ENCODE results near the gene MTR. TPM values are rescaled to one million over a fixed set of nuclear protein-coding genes. Genes with fewer than 3 reads are reported as not detected.

Gene MTR
- total and polyA plus RNA-seq, 9 of the 15 experiments (the other 6 are each of a cell fraction or from before 2014, with no cell fraction given) = 3.4 to 44.3 (median 20.3) TPM

GRCh38 chr1:236795757-236796667 lies 920 bp downstream of the MTR start (continued):
- TF ChIP-seq RERE (CRISPR knock-in tag; IDR thresholded peaks at IDR 0.05; ENCODE audit: borderline replicate concordance) = 0 out of 2 replicates have a peak, but pooled peaks have one; percentile 6
- TF ChIP-seq ZNF398 (CRISPR knock-in tag; IDR thresholded peaks at IDR 0.05) = no peak
- TF ChIP-seq SMAD3 (CRISPR knock-in tag; conservative IDR thresholded peaks at IDR 0.05) = no peak
- TF ChIP-seq RBBP5 (IDR thresholded peaks at IDR 0.05; ENCODE audit: borderline replicate concordance, insufficient read depth, low read length, poor library complexity, severe bottlenecking) = peak; percentile 61
- no peak for TF ChIP-seq CHD1 (IDR thresholded peaks at IDR 0.05; ENCODE audit: low read length)

Measured in K562 (cell line).